IMR-90 (cell line): ENCODE data around the gene CTNNA1. TPM values are rescaled to one million over a fixed set of nuclear protein-coding genes. Genes with fewer than 3 reads are reported as not detected.

Experiments used
- ATAC-seq: fragments of 200-7000 bp; cut with Tn5 transposase; 2 replicates; pipeline ENCODE4 v1.9.1; 2020; ENCODE audit warnings: low read depth, mild to moderate bottlenecking, moderate library complexity
- BruUV-seq: library from RNA; stranded (reverse); fragments of 400-500 nt; replicated peaks from 2 replicates; lab custom pipeline; 2021; lab: Mats Ljungman, UMichigan
- CTCF ChIA-PET: fragments of 300-600 bp; formaldehyde crosslinking; extraction: SDS; loops from one replicate; lab custom pipeline; 2021; ENCODE audit warnings: antibody characterized with exemption; lab: Yijun Ruan, JAX
- POLR2A ChIA-PET: fragments of 300-600 bp; sonication (Branson Sonifier 250); formaldehyde crosslinking; loops from one replicate; lab custom pipeline; 2022; ENCODE audit warnings: antibody characterized with exemption; ENCODE audit not compliant: unreplicated experiment; lab: Charles Lee
- DNase-seq: peaks from one replicate; pipeline ENCODE4 v3.0.0; 2013
- H2AFZ ChIP-seq: replicated peaks from 2 replicates; pipeline ENCODE3; 2013; ENCODE audit warnings: low read length, mild to moderate bottlenecking; ENCODE audit not compliant: poor library complexity
- H2AK5ac ChIP-seq: 2 replicates; pipeline ENCODE4 v1.6.1; 2013; ENCODE audit warnings: low read depth, low read length, inconsistent platforms
- H2AK9ac ChIP-seq: replicated peaks from 2 replicates; pipeline ENCODE3; 2013; ENCODE audit warnings: mild to moderate bottlenecking, low read depth, low read length, moderate library complexity; ENCODE audit not compliant: poor library complexity
- H2BK120ac ChIP-seq: 2 replicates; pipeline ENCODE4 v1.6.1; 2013; ENCODE audit warnings: low read depth, low read length, inconsistent platforms
- H2BK15ac ChIP-seq: 3 replicates; pipeline ENCODE4 v1.6.1; 2013; ENCODE audit warnings: low read depth, low read length, inconsistent platforms
- H2BK20ac ChIP-seq: 2 replicates; pipeline ENCODE4 v1.6.1; 2013; ENCODE audit warnings: low read depth, mild to moderate bottlenecking, inconsistent platforms, low read length, moderate library complexity
- H2BK5ac ChIP-seq: 2 replicates; pipeline ENCODE4 v1.6.1; 2013; ENCODE audit warnings: mild to moderate bottlenecking, low read depth, low read length, inconsistent platforms; ENCODE audit not compliant: poor library complexity, severe bottlenecking
- H3K14ac ChIP-seq: replicated peaks from 2 replicates; pipeline ENCODE4 v1.6.1; 2013; ENCODE audit warnings: low read depth, low read length, inconsistent platforms
- H3K18ac ChIP-seq: 2 replicates; pipeline ENCODE4 v1.6.1; 2013; ENCODE audit warnings: low read depth, low read length, control low read depth
- H3K23ac ChIP-seq: 2 replicates; pipeline ENCODE4 v1.6.1; 2013; ENCODE audit warnings: low read depth, low read length, inconsistent platforms
- H3K27ac ChIP-seq: 2 replicates; pipeline ENCODE4 v1.5.1; 2013; ENCODE audit warnings: mild to moderate bottlenecking, control low read depth, low read length; ENCODE audit not compliant: insufficient read depth
- H3K27me3 ChIP-seq: 2 replicates; pipeline ENCODE4 v1.6.1; 2013; ENCODE audit warnings: low read length; ENCODE audit not compliant: control insufficient read depth, insufficient read depth
- H3K36me3 ChIP-seq: 2 replicates; pipeline ENCODE4 v1.6.1; 2013; ENCODE audit warnings: low read length, mixed read lengths; ENCODE audit not compliant: control insufficient read depth, insufficient read depth
- H3K4ac ChIP-seq: 2 replicates; pipeline ENCODE4 v1.6.1; 2013; ENCODE audit warnings: low read depth, low read length, inconsistent platforms
- H3K4me1 ChIP-seq: 2 replicates; pipeline ENCODE4 v1.6.1; 2013; ENCODE audit warnings: low read length, mixed read lengths; ENCODE audit not compliant: control insufficient read depth, insufficient read depth
- H3K4me2 ChIP-seq: 2 replicates; pipeline ENCODE4 v1.6.1; 2013; ENCODE audit warnings: low read depth, mild to moderate bottlenecking, control low read depth, low read length, moderate library complexity
- H3K4me3 ChIP-seq: 2 replicates; pipeline ENCODE4 v1.5.1; 2013; ENCODE audit warnings: low read depth, mild to moderate bottlenecking, control low read depth, low read length, moderate library complexity; ENCODE audit not compliant: insufficient read depth
- H3K56ac ChIP-seq: 2 replicates; pipeline ENCODE4 v1.6.1; 2013; ENCODE audit warnings: low read length, inconsistent platforms; ENCODE audit not compliant: insufficient read depth; ENCODE audit errors: extremely low read depth
- H3K79me1 ChIP-seq, 2 experiments: 2 replicates each; pipeline ENCODE4 v1.6.1; 2013; ENCODE audit warnings: low read length in 2 of 2, inconsistent platforms in 1 of 2, low read depth in 1 of 2
- H3K9ac ChIP-seq: 2 replicates; pipeline ENCODE4 v1.6.1; 2013; ENCODE audit warnings: low read depth, low read length, control low read depth
- H3K9me1 ChIP-seq: 2 replicates; pipeline ENCODE4 v1.6.1; 2013; ENCODE audit warnings: low read length, inconsistent platforms; ENCODE audit not compliant: insufficient read depth
- H3K9me3 ChIP-seq: 2 replicates; pipeline ENCODE4 v1.6.1; 2013; ENCODE audit warnings: low read length; ENCODE audit not compliant: control insufficient read depth, insufficient read depth
- H4K20me1 ChIP-seq: 2 replicates; pipeline ENCODE4 v1.6.1; 2013; ENCODE audit warnings: low read length, inconsistent platforms; ENCODE audit not compliant: insufficient read depth
- H4K5ac ChIP-seq: 2 replicates; pipeline ENCODE4 v1.6.1; 2013; ENCODE audit warnings: mild to moderate bottlenecking, low read depth, low read length, control low read depth
- H4K8ac ChIP-seq, 2 experiments: 2 replicates each; pipeline ENCODE4 v1.6.1; 2013; ENCODE audit warnings: low read depth in 2 of 2, low read length in 2 of 2, control low read depth in 1 of 2, inconsistent platforms in 1 of 2
- H4K91ac ChIP-seq: 2 replicates; pipeline ENCODE4 v1.6.1; 2013; ENCODE audit warnings: low read depth, low read length, inconsistent platforms; ENCODE audit not compliant: insufficient read depth
- RCOR1 ChIP-seq: IDR thresholded peaks from 2 replicates; pipeline ENCODE4 v1.6.1; 2012; ENCODE audit warnings: mild to moderate bottlenecking, low read length, improper control_type of control experiment; ENCODE audit not compliant: insufficient replicate concordance
- WGBS, 2 experiments: methylation state at CpG; one replicate each; pipeline versions ENCODE4 v1.1.5 to v1.1.7; 2013; ENCODE audit warnings: missing lambda C conversion rate in 2 of 2; ENCODE audit not compliant: insufficient read length in 1 of 2; ENCODE audit errors: extremely low coverage in 2 of 2; 5-methylcytosine and 5-hydroxymethylcytosine counted together
- dilution Hi-C: fragments of 300-500 bp; cut with HindIII; formaldehyde crosslinking; loops from one replicate; pipeline ENCODE4 v1.14.3; 2018; ENCODE audit warnings: low sequenced_read_pairs; ENCODE audit not compliant: unreplicated experiment
- in situ Hi-C: fragments of 300-500 bp; cut with MboI; formaldehyde crosslinking; loops from 3 replicates; pipeline ENCODE4 v1.14.3; 2019; ENCODE audit warnings: low sequenced_read_pairs, inconsistent platforms, mixed read lengths
- intact Hi-C: fragments of 100-400 bp; cut with micrococcal nuclease; formaldehyde crosslinking; loops from 2 replicates; pipeline ENCODE4 v1.10.0; 2022
- polyA plus RNA-seq, 3 experiments: library from polyadenylated mRNA; depleted of rRNA; stranded (reverse); fragments of >200 nt; gene quantifications; 2 replicates each; pipeline ENCODE4 v1.2.3, GENCODE V29; 2012; ENCODE audit warnings: low replicate concordance in 1 of 3
- total RNA-seq: library from RNA; depleted of rRNA; stranded (reverse); fragments of >200 nt; gene quantifications from 2 replicates; pipeline ENCODE4 v1.2.3, GENCODE V29; 2012
- TF ChIP-seq, protein P1 (sequence below): fragments of 150-350 bp; IDR thresholded peaks from 2 replicates; pipeline ENCODE4 v1.6.1; 2017; ENCODE audit warnings: mild to moderate bottlenecking, antibody characterized with exemption, low read length, low read depth
- TF ChIP-seq, protein P2 (sequence below): conservative IDR thresholded peaks from 2 replicates; pipeline ENCODE4 v1.5.1; 2012; ENCODE audit warnings: mild to moderate bottlenecking, low read depth, low read length, improper control_type of control experiment

Gene CTNNA1
- total and polyA plus RNA-seq, 2 of the 4 experiments (the other 2 are of a cell fraction): 220 to 471 TPM

DNA sequence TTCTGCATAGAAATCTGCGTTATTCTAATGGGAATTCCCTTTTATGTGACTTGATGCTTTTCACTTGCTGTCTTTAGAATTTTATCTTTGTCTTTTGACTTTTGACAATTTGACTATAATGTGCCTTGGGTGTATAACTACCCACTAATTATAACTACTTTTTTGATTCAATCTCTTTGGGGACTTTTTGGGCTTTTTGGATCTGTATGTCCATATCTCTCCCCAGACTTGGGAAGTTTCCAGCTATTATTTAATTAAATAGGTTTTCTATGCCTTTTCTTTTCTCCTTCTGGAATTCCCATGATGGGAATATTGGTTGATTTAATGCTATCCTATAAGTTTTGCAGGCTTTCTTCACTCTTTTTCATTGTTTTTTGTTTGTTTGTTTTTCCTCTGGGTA lies 64.0 kb downstream of the CTNNA1 start:
- no peak overlapping the region for H2BK15ac ChIP-seq
- intact Hi-C loops: no loop called here
- BruUV-seq: no TSS peak

More for the DNA sequence above, 64.0 kb downstream of the CTNNA1 start:
- H3K14ac ChIP-seq: no peak overlapping the region
- H3K9ac ChIP-seq: no peak overlapping the region
- H2BK20ac ChIP-seq: no peak overlapping the region
- H3K56ac ChIP-seq: no peak overlapping the region
- peaks cover 27% of the 10 kb centered on the region for H3K36me3 ChIP-seq
- H4K91ac ChIP-seq: no peak overlapping the region
- WGBS, 2 experiments: no CpG with 5 or more reads among the region's 1 CpG
- no peak overlapping the region for H2AK9ac ChIP-seq
- no peaks in the 10 kb centered on the region for H3K9me3 ChIP-seq
- H2AFZ ChIP-seq: no peak overlapping the region
- no peak overlapping the region for H2BK120ac ChIP-seq
- no peak overlapping the region for H3K27ac ChIP-seq
- dilution Hi-C loops (no loop called here), in situ Hi-C loops (no loop called here)
- H3K4me2 ChIP-seq: no peak overlapping the region
- H3K18ac ChIP-seq: no peak overlapping the region
- ATAC-seq (no peak), DNase-seq (no peak)
- no peak overlapping the region for H3K23ac ChIP-seq
- peaks cover 3% of the 10 kb centered on the region for H3K4me1 ChIP-seq
- no peaks in the 10 kb centered on the region for H3K27me3 ChIP-seq
- no peak overlapping the region for H3K4ac ChIP-seq
- H4K8ac ChIP-seq: no peak overlapping the region
- ChIA-PET CTCF (interaction anchor here (0.6 kb wide), 1 partner anchor 8 kb away, joined by 4 read pairs; no protein-coding TSS in a partner anchor), POLR2A (no interaction called here)
- no peak overlapping the region for H3K4me3 ChIP-seq
- H4K20me1 ChIP-seq: peaks cover 56% of the 10 kb centered on the region
- H2BK5ac ChIP-seq: no peak overlapping the region
- peaks cover 23 to 80% of the 10 kb centered on the region in 2 experiments for H3K79me1 ChIP-seq
- TF ChIP-seq, protein P1, sequence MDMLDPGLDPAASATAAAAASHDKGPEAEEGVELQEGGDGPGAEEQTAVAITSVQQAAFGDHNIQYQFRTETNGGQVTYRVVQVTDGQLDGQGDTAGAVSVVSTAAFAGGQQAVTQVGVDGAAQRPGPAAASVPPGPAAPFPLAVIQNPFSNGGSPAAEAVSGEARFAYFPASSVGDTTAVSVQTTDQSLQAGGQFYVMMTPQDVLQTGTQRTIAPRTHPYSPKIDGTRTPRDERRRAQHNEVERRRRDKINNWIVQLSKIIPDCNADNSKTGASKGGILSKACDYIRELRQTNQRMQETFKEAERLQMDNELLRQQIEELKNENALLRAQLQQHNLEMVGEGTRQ: no peak
- no peak for TF ChIP-seq RCOR1
- TF ChIP-seq, protein P2, sequence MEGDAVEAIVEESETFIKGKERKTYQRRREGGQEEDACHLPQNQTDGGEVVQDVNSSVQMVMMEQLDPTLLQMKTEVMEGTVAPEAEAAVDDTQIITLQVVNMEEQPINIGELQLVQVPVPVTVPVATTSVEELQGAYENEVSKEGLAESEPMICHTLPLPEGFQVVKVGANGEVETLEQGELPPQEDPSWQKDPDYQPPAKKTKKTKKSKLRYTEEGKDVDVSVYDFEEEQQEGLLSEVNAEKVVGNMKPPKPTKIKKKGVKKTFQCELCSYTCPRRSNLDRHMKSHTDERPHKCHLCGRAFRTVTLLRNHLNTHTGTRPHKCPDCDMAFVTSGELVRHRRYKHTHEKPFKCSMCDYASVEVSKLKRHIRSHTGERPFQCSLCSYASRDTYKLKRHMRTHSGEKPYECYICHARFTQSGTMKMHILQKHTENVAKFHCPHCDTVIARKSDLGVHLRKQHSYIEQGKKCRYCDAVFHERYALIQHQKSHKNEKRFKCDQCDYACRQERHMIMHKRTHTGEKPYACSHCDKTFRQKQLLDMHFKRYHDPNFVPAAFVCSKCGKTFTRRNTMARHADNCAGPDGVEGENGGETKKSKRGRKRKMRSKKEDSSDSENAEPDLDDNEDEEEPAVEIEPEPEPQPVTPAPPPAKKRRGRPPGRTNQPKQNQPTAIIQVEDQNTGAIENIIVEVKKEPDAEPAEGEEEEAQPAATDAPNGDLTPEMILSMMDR: no peak
- no peak overlapping the region for H4K5ac ChIP-seq
- H2AK5ac ChIP-seq: no peak overlapping the region
- H3K9me1 ChIP-seq: peaks cover 18% of the 10 kb centered on the region
